H1 (cell line): ENCODE data around the gene C3AR1. TPM values are rescaled to one million over a fixed set of nuclear protein-coding genes. Genes with fewer than 3 reads are reported as not detected.

ENCODE experiments used
- EP300 ChIP-seq, 2 experiments: IDR thresholded peaks; 1 replicate in 1 of 2; 2 replicates in 1 of 2; pipeline ENCODE4 v1.6.1; 2011 to 2012; ENCODE audit warnings: low read depth in 2 of 2, low read length in 2 of 2, mild to moderate bottlenecking in 2 of 2, borderline replicate concordance in 1 of 2, inconsistent platforms in 1 of 2, moderate library complexity in 1 of 2
- JUND ChIP-seq: IDR thresholded peaks from 2 replicates; pipeline ENCODE4 v1.6.1; 2011; ENCODE audit warnings: mild to moderate bottlenecking, improper control_type of control experiment, low read length
- KDM5A ChIP-seq: fragments of 200-600 bp; IDR thresholded peaks from 2 replicates; pipeline ENCODE4 v1.7.1; 2012; ENCODE audit warnings: mild to moderate bottlenecking, low read length, inconsistent platforms, mixed read lengths
- NANOG ChIP-seq: IDR thresholded peaks from 2 replicates; pipeline ENCODE4 v1.6.1; 2011; ENCODE audit warnings: low read length, low read depth, mild to moderate bottlenecking, inconsistent platforms; ENCODE audit not compliant: insufficient read depth, poor library complexity, severe bottlenecking
- SIN3A ChIP-seq, 2 experiments: IDR thresholded peaks in 1 of 2; conservative IDR thresholded peaks in 1 of 2; 2 replicates each; pipeline ENCODE4 v1.6.1; 2011 to 2012; ENCODE audit warnings: low read length in 2 of 2, improper control_type of control experiment in 1 of 2, low read depth in 1 of 2, mild to moderate bottlenecking in 1 of 2
- SIX5 ChIP-seq: IDR thresholded peaks from 2 replicates; pipeline ENCODE4 v1.6.1; 2011; ENCODE audit warnings: mild to moderate bottlenecking, low read depth, low read length
- polyA plus RNA-seq, 7 experiments: library from polyadenylated mRNA; depleted of rRNA in 3 of 7; stranded (reverse) in 5 of 7; unstranded in 2 of 7; fragments of >200 nt in 5 of 7; fragments of 200-250 nt in 2 of 7; gene quantifications; 1 replicate in 5 of 7; 2 replicates in 1 of 7; 4 replicates in 1 of 7; pipeline versions ENCODE4 v1.2.1 to v1.2.3, GENCODE V29; 2011 to 2013; ENCODE audit warnings: missing spikeins in 2 of 7, mixed read lengths in 2 of 7
- total RNA-seq: library from RNA; stranded (reverse); fragmentation: NEBNext Ultra II Directional; extraction: Animal tissue kit (Norgen Biotek cat#: 25700); gene quantifications from 2 replicates; pipeline ENCODE4 v1.2.1, GENCODE V29; 2021

C3AR1 gene
- total and polyA plus RNA-seq, 2 of the 8 experiments (the other 6 are each of a cell fraction or from before 2014, with no cell fraction given) = not detected

DNA sequence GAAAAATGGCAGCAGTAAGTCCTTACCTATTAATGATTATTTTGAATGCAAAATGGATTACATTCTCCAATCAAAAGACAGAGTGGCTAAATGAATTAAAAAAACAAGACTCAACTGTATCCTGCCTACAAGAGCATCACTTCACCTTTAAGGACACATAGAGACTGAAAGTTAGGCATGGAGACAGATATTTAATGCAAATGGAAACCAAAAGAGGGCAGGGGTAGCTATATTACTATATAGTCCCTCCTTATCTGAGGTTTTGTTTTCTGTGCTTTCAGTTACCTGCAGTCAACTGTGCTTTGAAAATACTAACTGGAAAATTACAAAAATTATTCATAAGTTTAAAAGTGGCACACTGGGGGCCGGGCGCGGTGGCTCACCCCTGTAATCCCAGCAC, 33.1 kb upstream of the C3AR1 start (continued):
- TF ChIP-seq SIN3A (conservative IDR thresholded peaks at IDR 0.05 in 1 of 2, IDR thresholded peaks at IDR 0.05 in 1 of 2; ENCODE audit: low read depth in 1 of 2, low read length in 2 of 2) (no peak), SIX5 (no peak), KDM5A (no peak), EP300 (IDR thresholded peaks at IDR 0.05; ENCODE audit: borderline replicate concordance in 1 of 2, low read depth in 2 of 2, low read length in 2 of 2) (no peak), JUND (no peak), NANOG (no peak)
- TF ChIP-seq, all 59 proteins: peak for 0
